Neural cell (in vitro differentiated cells): ENCODE measurements around the gene ICE1.

ENCODE experiments used
- CTCF ChIP-seq: fragments of 450-650 bp; IDR thresholded peaks from 2 replicates; pipeline ENCODE4 v1.5.1; 2014; ENCODE audit warnings: antibody characterized with exemption, mild to moderate bottlenecking, moderate library complexity; ENCODE audit not compliant: poor library complexity, severe bottlenecking
- EP300 ChIP-seq: fragments of 450-650 bp; conservative IDR thresholded peaks from 2 replicates; pipeline ENCODE4 v1.6.1; 2014; ENCODE audit warnings: antibody characterized with exemption, mild to moderate bottlenecking, moderate library complexity; ENCODE audit not compliant: poor library complexity, severe bottlenecking
- EZH2 ChIP-seq: fragments of 200-600, 300-800 bp; shearing (Covaris generic), sonication (generic); IDR thresholded peaks from 2 replicates; pipeline ENCODE4 v1.6.1; 2014; ENCODE audit warnings: antibody characterized with exemption, low read length, borderline replicate concordance, mild to moderate bottlenecking; ENCODE audit not compliant: insufficient read depth, poor library complexity, severe bottlenecking
- MXI1 ChIP-seq: fragments of 450-650 bp; conservative IDR thresholded peaks from 2 replicates; pipeline ENCODE4 v1.6.1; 2014; ENCODE audit warnings: antibody characterized with exemption, mild to moderate bottlenecking; ENCODE audit not compliant: poor library complexity, severe bottlenecking
- POLR2AphosphoS5 ChIP-seq: IDR thresholded peaks from 2 replicates; pipeline ENCODE4 v1.6.1; 2012
- RAD21 ChIP-seq: fragments of 450-650 bp; conservative IDR thresholded peaks from 2 replicates; pipeline ENCODE4 v1.6.1; 2014; ENCODE audit warnings: antibody characterized with exemption, mild to moderate bottlenecking, moderate library complexity
- REST ChIP-seq: IDR thresholded peaks from 2 replicates; pipeline ENCODE4 v1.6.1; 2012; ENCODE audit warnings: borderline replicate concordance
- SMC3 ChIP-seq: fragments of 450-650 bp; conservative IDR thresholded peaks from 2 replicates; pipeline ENCODE4 v1.6.1; 2014; ENCODE audit warnings: antibody characterized with exemption, mild to moderate bottlenecking, moderate library complexity; ENCODE audit not compliant: poor library complexity
- TAF1 ChIP-seq: IDR thresholded peaks from 2 replicates; pipeline ENCODE4 v1.6.1; 2012; ENCODE audit warnings: low read depth

GRCh38 chr5:5387192-5387591 is 35.3 kb upstream of the ICE1 start:
- TF ChIP-seq CTCF (no peak), EP300 (no peak), RAD21 (no peak), POLR2AphosphoS5 (no peak), MXI1 (no peak), EZH2 (no peak), REST (no peak), SMC3 (no peak), TAF1 (no peak)
